Psoas muscle (tissue), 8 donors: ENCODE results near the gene WIPF3. TPM values are rescaled to one million over a fixed set of nuclear protein-coding genes. Genes with fewer than 3 reads are reported as not detected.

Source experiments
- ATAC-seq, 4 donors: fragments of 200-7000 bp; cut with Tn5 transposase; one replicate each; pipeline ENCODE4 v1.9.1; 2020; ENCODE audit warnings: moderate library complexity in 3 of 4, mild to moderate bottlenecking in 2 of 4
- DNase-seq, 2 donors: peaks; one replicate each; pipeline ENCODE4 v3.0.0-alpha.2; 2020
- H3K27ac ChIP-seq: fragments of 200-600 bp; one replicate; pipeline ENCODE4 v1.8.0; 2022
- H3K27me3 ChIP-seq, 3 donors: fragments of 200-600 bp in 1 of 3; one replicate each; pipeline versions ENCODE4 v1.6.1 to v1.8.0; 2013 to 2022; ENCODE audit warnings: low read length in 2 of 3, mild to moderate bottlenecking in 2 of 3, moderate library complexity in 1 of 3; ENCODE audit not compliant: insufficient read depth in 3 of 3
- H3K36me3 ChIP-seq, 2 donors: fragments of 200-600 bp in 1 of 2; one replicate each; pipeline versions ENCODE4 v1.6.1 to v1.8.0; 2013 to 2022; ENCODE audit warnings: low read depth in 1 of 2, mild to moderate bottlenecking in 1 of 2, moderate library complexity in 1 of 2; ENCODE audit not compliant: insufficient read depth in 1 of 2
- H3K4me1 ChIP-seq: fragments of 200-600 bp; one replicate; pipeline ENCODE4 v1.8.0; 2022
- H3K4me3 ChIP-seq: fragments of 200-600 bp; one replicate; pipeline ENCODE4 v1.8.0; 2022; ENCODE audit warnings: mild to moderate bottlenecking
- H3K9me3 ChIP-seq: fragments of 200-600 bp; one replicate; pipeline ENCODE4 v1.8.0; 2022
- CTCF ChIP-seq: fragments of 200-600 bp; IDR thresholded peaks from one replicate; pipeline ENCODE4 v1.8.0; 2022; ENCODE audit warnings: antibody characterized with exemption
- WGBS, 3 donors: extraction: QIAGEN DNeasy Blood & Tissue Kit; methylation state at CpG; one replicate each; pipeline versions ENCODE4 v1.1.6 to v1.1.7; 2013; 5-methylcytosine and 5-hydroxymethylcytosine counted together
- intact Hi-C, 2 donors: fragments of 100-400 bp; cut with DNase I; formaldehyde crosslinking; loops; one replicate each; pipeline versions ENCODE4 v1.11.0 to v1.14.2; 2022
- polyA plus RNA-seq, 3 donors: library from polyadenylated mRNA; stranded (reverse); fragments of 200-250 nt; gene quantifications; one replicate each; pipeline ENCODE4 v1.2.3, GENCODE V29; 2013
- total RNA-seq, 4 donors: library from RNA; stranded (reverse); fragmentation: NEBNext Ultra II Directional in 2 of 4; extraction: Animal tissue kit (Norgen Biotek cat#: 25700) in 2 of 4; gene quantifications; one replicate each; pipeline versions ENCODE4 v1.2.1 to v1.2.4, GENCODE V29; 2021 to 2023
- donor health status: healthy with polysubstance abuse.
- donor health status: DM: no; HTN: no; CAD: no; lungs with moderate emphysema.
- donor health status: Bipolar disorder and iron deficiency.
- donor health status: healthy.
- donor health status: DM: yes; HTN: yes; CAD: no.
- donor health status: DM: no; HTN: no; CAD: no.
- donor health status: DM: no; HTN: no; CAD: no.
- donor health status: DM: yes; HTN: yes; CAD: no.

WIPF3 gene
- total and polyA plus RNA-seq, 7 donors: 3.3 to 30.7 (median 18.5) TPM

- no peaks in the 10 kb centered on the region for H3K27me3 ChIP-seq
- H3K4me1 ChIP-seq: no peaks in the 10 kb centered on the region
- no peaks in the 10 kb centered on the region for H3K9me3 ChIP-seq
- ATAC-seq (no peak), DNase-seq (no peak)
- H3K4me3 ChIP-seq: no peak overlapping the region
- TF ChIP-seq CTCF: no peak
- 97 to 99% (median 98%) methylated on average over 2 of the region's 2 CpGs for WGBS, 3 donors
- H3K27ac ChIP-seq: no peak overlapping the region
- intact Hi-C loops: no loop called here
- H3K36me3 ChIP-seq: peaks cover 0 to 50% of the 10 kb centered on the region in 2 donors
Measured at GRCh38 chr7:29896685-29897411, 90.5 kb downstream of the WIPF3 start.

- no peak overlapping the region for H3K4me3 ChIP-seq
- intact Hi-C loops: no loop called here
- peaks cover 0 to 42% of the 10 kb centered on the region in 2 donors for H3K36me3 ChIP-seq
- no peaks in the 10 kb centered on the region for H3K4me1 ChIP-seq
- H3K9me3 ChIP-seq: no peaks in the 10 kb centered on the region
- DNase-seq (no peak), ATAC-seq (no peak)
- no peak overlapping the region for H3K27ac ChIP-seq
- 62 to 65% (median 63%) methylated on average over 5 of the region's 5 CpGs for WGBS, 3 donors
- no peak for TF ChIP-seq CTCF
- H3K27me3 ChIP-seq: no peaks in the 10 kb centered on the region
Measured at GRCh38 chr7:29898301-29898700, 92.0 kb downstream of the WIPF3 start.

GRCh38 chr7:29900745-29901144 lies 94.4 kb downstream of the WIPF3 start:
- WGBS, 3 donors: 36 to 64% (median 41%) methylated on average over 1 of the region's 1 CpG
- TF ChIP-seq CTCF: no peak
- no peaks in the 10 kb centered on the region for H3K4me1 ChIP-seq
- intact Hi-C loops: no loop called here
- ATAC-seq: no peak
- no peaks in the 10 kb centered on the region for H3K27me3 ChIP-seq
- no peak overlapping the region for H3K4me3 ChIP-seq
- no peak for DNase-seq
- H3K9me3 ChIP-seq: no peaks in the 10 kb centered on the region
- H3K27ac ChIP-seq: no peak overlapping the region
- peaks cover 3 to 55% of the 10 kb centered on the region in 2 donors for H3K36me3 ChIP-seq

- Histone ChIP-seq H3K27me3 (no peaks in the 10 kb centered on the region), H3K36me3 (peaks cover 3 to 56% of the 10 kb centered on the region in 2 donors), H3K27ac (no peak overlapping the region), H3K9me3 (peaks cover 5% of the 10 kb centered on the region), H3K4me3 (no peak overlapping the region), H3K4me1 (no peaks in the 10 kb centered on the region)
- no peak for TF ChIP-seq CTCF
- WGBS, 3 donors: 90% methylated on average over 3 of the region's 3 CpGs
- no peak for ATAC-seq
- DNase-seq: no peak
- intact Hi-C loops: no loop called here
Measured at GRCh38 chr7:29906200-29907022, 100.1 kb downstream of the WIPF3 start.
